Stimulated activated CD8-positive, alpha-beta memory T cell treated with anti-CD3 and anti-CD28 coated beads, Interleukin-12 subunit alpha, Interleukin-12 subunit beta, amount 100 ng/mL, for 1 hour (primary cell): Measurements from ENCODE around the gene FMN1.

Experiments used
- DNase-seq: peaks from one replicate; pipeline ENCODE4 v3.0.0-alpha.2; 2020; ENCODE audit warnings: low read depth

FMN1 gene

DNA sequence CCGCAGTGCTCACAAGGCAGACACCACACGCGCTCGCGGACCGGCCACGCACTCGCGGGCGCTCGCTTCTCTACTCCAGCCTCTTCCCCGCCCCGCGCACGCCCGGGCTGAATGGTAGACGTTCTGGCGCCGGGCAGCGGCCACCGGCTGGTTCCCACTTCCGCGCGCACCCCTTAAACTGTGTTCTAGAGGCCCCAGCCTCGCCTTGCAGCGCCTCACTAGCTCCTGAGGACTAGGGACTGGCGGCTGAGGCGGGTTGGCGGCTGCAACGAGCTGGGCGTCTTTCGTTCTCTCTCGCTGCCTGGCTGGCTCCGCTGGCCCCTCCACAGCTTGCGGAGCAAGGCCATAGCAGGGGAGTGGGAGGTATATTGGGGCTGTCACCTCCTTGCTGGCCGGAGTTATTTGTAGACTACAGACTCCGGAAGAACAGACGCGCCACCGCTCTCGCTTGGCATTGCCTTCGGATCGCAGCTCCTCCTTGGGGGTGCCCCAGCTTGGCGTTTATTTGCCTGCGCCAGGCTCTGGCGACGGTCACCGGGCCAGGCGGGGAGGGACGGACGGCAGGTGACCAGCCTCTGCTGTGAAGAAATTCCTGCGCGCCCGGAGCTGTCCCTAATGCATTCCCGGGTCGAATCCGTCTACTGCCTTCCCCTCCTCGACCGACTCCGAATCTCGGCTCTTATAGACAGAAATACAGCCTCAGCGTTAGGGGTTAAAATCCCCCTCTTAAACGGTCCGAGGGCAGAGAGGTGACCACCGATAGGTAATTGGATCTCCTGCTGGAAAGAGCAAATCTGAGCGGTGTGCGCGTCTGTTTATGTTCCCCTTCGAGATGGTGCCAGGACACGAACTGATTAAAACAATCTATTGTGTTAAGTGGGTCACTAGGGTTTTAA, 475.4 kb downstream of the FMN1 start:
- DNase-seq, result no peak

- no peak for DNase-seq
Observed at GRCh38 chr15:32718227-32718820, 476.2 kb downstream of the FMN1 start.

- no peak for DNase-seq
Observed at GRCh38 chr15:32717426-32718226, 476.9 kb downstream of the FMN1 start, which contains the start of gene GREM1. Gene GREM1, plus strand, starts transcription at chr15:32718004. Its CDS starts 12,687 bp downstream, at chr15:32730691.

- no peak for DNase-seq
Observed at GRCh38 chr15:32716915-32717425, 477.5 kb downstream of the FMN1 start.

GRCh38 chr15:32716216-32716914, 478.1 kb downstream of the FMN1 start:
- DNase-seq, result no peak
